Trophoblast cell (in vitro differentiated cells and primary cell): ENCODE results near the gene ZNF684.
A peak's percentile ranks its signal among the peaks of the same experiment; 100 is the strongest.
"Not testable (repeated sequence)": the region's sequence is repeated elsewhere in the genome, so short reads cannot be mapped to it uniquely, and the experiment has no call there.

Source experiments
- DNase-seq, 2 donors: peaks; one replicate each; pipeline ENCODE4 v3.0.0-alpha.2; 2016
- H2AFZ ChIP-seq: 2 replicates; pipeline ENCODE4 v1.6.1; 2013; ENCODE audit warnings: low read length, moderate library complexity, mild to moderate bottlenecking; ENCODE audit not compliant: insufficient read depth, poor library complexity
- H2AK5ac ChIP-seq: 2 replicates; pipeline ENCODE4 v1.6.1; 2013; ENCODE audit warnings: mild to moderate bottlenecking, low read length
- H2BK120ac ChIP-seq: 2 replicates; pipeline ENCODE4 v1.6.1; 2013; ENCODE audit warnings: low read length, mild to moderate bottlenecking, moderate library complexity; ENCODE audit not compliant: insufficient read depth, poor library complexity
- H2BK12ac ChIP-seq: 2 replicates; pipeline ENCODE4 v1.6.1; 2013; ENCODE audit warnings: mild to moderate bottlenecking, low read length, moderate library complexity
- H2BK5ac ChIP-seq: 2 replicates; pipeline ENCODE4 v1.6.1; 2013; ENCODE audit warnings: low read length, low read depth, moderate library complexity, mild to moderate bottlenecking; ENCODE audit not compliant: poor library complexity
- H3K14ac ChIP-seq: 2 replicates; pipeline ENCODE4 v1.6.1; 2013; ENCODE audit warnings: mild to moderate bottlenecking, low read length
- H3K18ac ChIP-seq: 2 replicates; pipeline ENCODE4 v1.6.1; 2013; ENCODE audit warnings: mild to moderate bottlenecking, low read length
- H3K23ac ChIP-seq: 2 replicates; pipeline ENCODE4 v1.6.1; 2013; ENCODE audit warnings: low read length
- H3K27ac ChIP-seq: 2 replicates; pipeline ENCODE4 v1.5.1; 2013; ENCODE audit warnings: low read depth, mild to moderate bottlenecking, inconsistent platforms, low read length, moderate library complexity
- H3K27me3 ChIP-seq: 2 replicates; pipeline ENCODE4 v1.6.1; 2013; ENCODE audit warnings: inconsistent platforms, mild to moderate bottlenecking, low read length, moderate library complexity; ENCODE audit not compliant: insufficient read depth
- H3K36me3 ChIP-seq, 2 experiments: 1 replicate in 1 of 2; 2 replicates in 1 of 2; pipeline ENCODE4 v1.6.1; 2013; ENCODE audit warnings: low read length in 2 of 2, mild to moderate bottlenecking in 2 of 2, moderate library complexity in 1 of 2; ENCODE audit not compliant: insufficient read depth in 2 of 2, control insufficient read depth in 1 of 2
- H3K4ac ChIP-seq: 2 replicates; pipeline ENCODE4 v1.6.1; 2013; ENCODE audit warnings: low read depth, mild to moderate bottlenecking, low read length, moderate library complexity
- H3K4me1 ChIP-seq, 2 experiments: 1 replicate in 1 of 2; 2 replicates in 1 of 2; pipeline ENCODE4 v1.6.1; 2013; ENCODE audit warnings: low read length in 2 of 2, mild to moderate bottlenecking in 2 of 2, moderate library complexity in 1 of 2; ENCODE audit not compliant: insufficient read depth in 2 of 2, control insufficient read depth in 1 of 2
- H3K4me2 ChIP-seq: 2 replicates; pipeline ENCODE4 v1.6.1; 2013; ENCODE audit warnings: inconsistent platforms, mild to moderate bottlenecking, low read length, moderate library complexity
- H3K4me3 ChIP-seq: 2 replicates; pipeline ENCODE4 v1.5.1; 2013; ENCODE audit warnings: mild to moderate bottlenecking, low read depth, low read length, inconsistent platforms
- H3K79me1 ChIP-seq: one replicate; pipeline ENCODE4 v1.6.1; 2013; ENCODE audit warnings: low read length
- H3K79me2 ChIP-seq: 2 replicates; pipeline ENCODE4 v1.6.1; 2013; ENCODE audit warnings: low read length, mild to moderate bottlenecking; ENCODE audit not compliant: control insufficient read depth, insufficient read depth, poor library complexity
- H3K9ac ChIP-seq: 2 replicates; pipeline ENCODE4 v1.6.1; 2013; ENCODE audit warnings: mild to moderate bottlenecking, low read length
- H3K9me3 ChIP-seq: 2 replicates; pipeline ENCODE4 v1.6.1; 2013; ENCODE audit warnings: low read depth, mild to moderate bottlenecking, control low read depth, inconsistent platforms, low read length; ENCODE audit not compliant: insufficient read depth
- H4K12ac ChIP-seq: 2 replicates; pipeline ENCODE4 v1.6.1; 2013; ENCODE audit warnings: low read depth, mild to moderate bottlenecking, low read length, moderate library complexity
- H4K8ac ChIP-seq: 2 replicates; pipeline ENCODE4 v1.6.1; 2013; ENCODE audit warnings: low read depth, mild to moderate bottlenecking, low read length, moderate library complexity
- H4K91ac ChIP-seq: one replicate; pipeline ENCODE4 v1.6.1; 2013; ENCODE audit warnings: low read depth, mild to moderate bottlenecking, low read length, moderate library complexity
- WGBS: extraction: QIAGEN DNeasy Blood & Tissue Kit; methylation state at CpG from one replicate; pipeline ENCODE4 v1.1.7; 2013; ENCODE audit warnings: missing lambda C conversion rate; ENCODE audit not compliant: insufficient read length, insufficient coverage; ENCODE audit errors: extremely low coverage; 5-methylcytosine and 5-hydroxymethylcytosine counted together

Gene ZNF684

GRCh38 chr1:40564913-40565312 lies 33.5 kb downstream of the ZNF684 start:
- H3K14ac ChIP-seq: no peak overlapping the region
- H2AFZ ChIP-seq: no peak overlapping the region
- no peaks in the 10 kb centered on the region for H3K4me1 ChIP-seq
- no peak overlapping the region for H2BK12ac ChIP-seq
- DNase-seq: no peak
- no peak overlapping the region for H3K4ac ChIP-seq
- H2AK5ac ChIP-seq: no peak overlapping the region
- no peak overlapping the region for H4K8ac ChIP-seq
- no peak overlapping the region for H3K9ac ChIP-seq
- WGBS: no CpG with 5 or more reads among the region's 3 CpGs
- H3K79me2 ChIP-seq: no peaks in the 10 kb centered on the region
- no peaks in the 10 kb centered on the region for H3K36me3 ChIP-seq
- H3K4me3 ChIP-seq: no peak overlapping the region
- H3K18ac ChIP-seq: no peak overlapping the region
- H3K27me3 ChIP-seq: no peaks in the 10 kb centered on the region
- no peak overlapping the region for H4K91ac ChIP-seq
- no peak overlapping the region for H3K27ac ChIP-seq
- no peak overlapping the region for H4K12ac ChIP-seq
- H2BK5ac ChIP-seq: no peak overlapping the region
- no peaks in the 10 kb centered on the region for H3K9me3 ChIP-seq
- no peak overlapping the region for H3K4me2 ChIP-seq
- H3K23ac ChIP-seq: no peak overlapping the region
- no peaks in the 10 kb centered on the region for H3K79me1 ChIP-seq
- H2BK120ac ChIP-seq: no peak overlapping the region

- Histone ChIP-seq H3K14ac (no peak overlapping the region), H4K12ac (no peak overlapping the region), H3K9me3 (no peaks in the 10 kb centered on the region), H3K23ac (no peak overlapping the region), H3K9ac (no peak overlapping the region), H3K27me3 (no peaks in the 10 kb centered on the region), H2BK5ac (no peak overlapping the region), H4K91ac (no peak overlapping the region), H2BK12ac (no peak overlapping the region), H4K8ac (no peak overlapping the region), H3K79me2 (no peaks in the 10 kb centered on the region), H3K36me3 (no peaks in the 10 kb centered on the region), H3K4me3 (no peak overlapping the region), H3K18ac (no peak overlapping the region), H2AK5ac (no peak overlapping the region), H3K4ac (no peak overlapping the region), H3K27ac (no peak overlapping the region), H2AFZ (no peak overlapping the region), H3K79me1 (no peaks in the 10 kb centered on the region), H3K4me2 (no peak overlapping the region), H3K4me1 (no peaks in the 10 kb centered on the region), H2BK120ac (no peak overlapping the region)
- WGBS: no CpG with 5 or more reads among the region's 1 CpG
- no peak for DNase-seq
These were observed 36.4 kb downstream of the ZNF684 start for GRCh38 chr1:40567825-40568224.

- H3K79me1 ChIP-seq, H3K4me1 ChIP-seq, H3K9me3 ChIP-seq, H3K9ac ChIP-seq, H2BK12ac ChIP-seq, H2AFZ ChIP-seq, H2AK5ac ChIP-seq, H3K4ac ChIP-seq, H3K14ac ChIP-seq, H2BK5ac ChIP-seq, H3K36me3 ChIP-seq, H4K91ac ChIP-seq, H4K8ac ChIP-seq, H3K79me2 ChIP-seq, H3K4me2 ChIP-seq, H3K4me3 ChIP-seq, H3K27me3 ChIP-seq, H3K23ac ChIP-seq, H3K27ac ChIP-seq, H3K18ac ChIP-seq, H4K12ac ChIP-seq, H2BK120ac ChIP-seq: not testable (repeated sequence)
- no CpG with 5 or more reads among the region's 3 CpGs for WGBS
- DNase-seq: peak in 1 of 2 donors; percentile 34
These were observed 43.4 kb downstream of the ZNF684 start for GRCh38 chr1:40574805-40575204.

- H2AFZ ChIP-seq: no peak overlapping the region
These were observed 43.9 kb downstream of the ZNF684 start for GRCh38 chr1:40575336-40575735.

More at GRCh38 chr1:40575336-40575735, 43.9 kb downstream of the ZNF684 start:
- H3K9ac ChIP-seq: no peak overlapping the region
- no peaks in the 10 kb centered on the region for H3K4me1 ChIP-seq
- no peak overlapping the region for H3K14ac ChIP-seq
- H3K23ac ChIP-seq: no peak overlapping the region
- H2BK120ac ChIP-seq: no peak overlapping the region
- no peaks in the 10 kb centered on the region for H3K79me2 ChIP-seq
- H3K9me3 ChIP-seq: no peaks in the 10 kb centered on the region
- no peak overlapping the region for H2AK5ac ChIP-seq
- H4K8ac ChIP-seq: no peak overlapping the region
- H4K12ac ChIP-seq: no peak overlapping the region
- no peak overlapping the region for H3K4me2 ChIP-seq
- DNase-seq: no peak
- no peak overlapping the region for H3K27ac ChIP-seq
- no peak overlapping the region for H2BK5ac ChIP-seq
- H3K36me3 ChIP-seq: no peaks in the 10 kb centered on the region
- H3K4me3 ChIP-seq: no peak overlapping the region
- no peak overlapping the region for H2BK12ac ChIP-seq
- no peak overlapping the region for H4K91ac ChIP-seq
- H3K27me3 ChIP-seq: no peaks in the 10 kb centered on the region
- H3K4ac ChIP-seq: no peak overlapping the region
- H3K18ac ChIP-seq: no peak overlapping the region
- no peaks in the 10 kb centered on the region for H3K79me1 ChIP-seq
